ENCODE data around the gene RAB7B. TPM values are rescaled to one million over a fixed set of nuclear protein-coding genes. Genes with fewer than 3 reads are reported as not detected.

RAB7B gene
- total and polyA plus RNA-seq, 2 of the 13 experiments (the other 11 are each of a cell fraction or from before 2014, with no cell fraction given): 0.05 to 0.46 TPM

- TF ChIP-seq FOXO4 (CRISPR knock-in tag; conservative IDR thresholded peaks at IDR 0.05) (no peak), TRIM24 (CRISPR knock-in tag; IDR thresholded peaks at IDR 0.05) (no peak), ZSCAN9 (CRISPR knock-in tag; IDR thresholded peaks at IDR 0.05; ENCODE audit: borderline replicate concordance) (0 out of 2 replicates have a peak, but pooled peaks have one; percentile 22), ZNF563 (CRISPR knock-in tag; IDR thresholded peaks at IDR 0.05) (no peak; the same call in 1 of the 2 replicates), PHF20 (CRISPR knock-in tag; IDR thresholded peaks at IDR 0.05) (no peak), TBL1XR1 (IDR thresholded peaks at IDR 0.05; ENCODE audit: borderline replicate concordance, low read length, partially characterized antibody) (no peak), JDP2 (CRISPR knock-in tag; IDR thresholded peaks at IDR 0.05; ENCODE audit: borderline replicate concordance) (no peak), CSRNP2 (CRISPR knock-in tag; conservative IDR thresholded peaks at IDR 0.05; ENCODE audit: low read depth) (no peak), TBX2 (CRISPR knock-in tag; IDR thresholded peaks at IDR 0.05; ENCODE audit: borderline replicate concordance) (peak; percentile 35; the same call in 1 of the 2 replicates), SNAPC5 (CRISPR knock-in tag; IDR thresholded peaks at IDR 0.05; ENCODE audit: borderline replicate concordance) (no peak), CBX2 (IDR thresholded peaks at IDR 0.05; ENCODE audit: low read depth, low read length) (no peak), CBX2 (CRISPR knock-in tag; IDR thresholded peaks at IDR 0.05; ENCODE audit: low read depth) (no peak), CREB1 (IDR thresholded peaks at IDR 0.05) (no peak), CREB1 (CRISPR knock-in tag; IDR thresholded peaks at IDR 0.05) (no peak), MTA1 (CRISPR knock-in tag; IDR thresholded peaks at IDR 0.05; ENCODE audit: borderline replicate concordance) (peak; percentile 46; the same call in 1 of the 2 replicates), KDM1A (CRISPR knock-in tag; IDR thresholded peaks at IDR 0.05) (no peak; the same call in 1 of the 2 replicates), ATF4 (CRISPR knock-in tag; IDR thresholded peaks at IDR 0.05) (no peak), ZNF230 (CRISPR knock-in tag; IDR thresholded peaks at IDR 0.05) (0 out of 2 replicates have a peak, but pooled peaks have one; percentile 76), TERF1 (CRISPR knock-in tag; IDR thresholded peaks at IDR 0.05) (no peak), IRF1 (CRISPR knock-in tag; IDR thresholded peaks at IDR 0.05; ENCODE audit: low read depth) (no peak), KAT8 (CRISPR knock-in tag; IDR thresholded peaks at IDR 0.05) (0 out of 2 replicates have a peak, but pooled peaks have one; percentile 19), ZGPAT (CRISPR knock-in tag; IDR thresholded peaks at IDR 0.05) (peak; percentile 52; the same call in 1 of the 2 replicates)
Measured at GRCh38 chr1:205983925-205984725, 19.1 kb downstream of the RAB7B start (continued).
